ENCODE results near the gene ST6GALNAC4. TPM values are rescaled to one million over a fixed set of nuclear protein-coding genes. Genes with fewer than 3 reads are reported as not detected.

The ST6GALNAC4 gene
- total and polyA plus RNA-seq, 9 of the 15 experiments (the other 6 are each of a cell fraction or from before 2014, with no cell fraction given), result 2.6 to 43.1 (median 15.4) TPM

DNA sequence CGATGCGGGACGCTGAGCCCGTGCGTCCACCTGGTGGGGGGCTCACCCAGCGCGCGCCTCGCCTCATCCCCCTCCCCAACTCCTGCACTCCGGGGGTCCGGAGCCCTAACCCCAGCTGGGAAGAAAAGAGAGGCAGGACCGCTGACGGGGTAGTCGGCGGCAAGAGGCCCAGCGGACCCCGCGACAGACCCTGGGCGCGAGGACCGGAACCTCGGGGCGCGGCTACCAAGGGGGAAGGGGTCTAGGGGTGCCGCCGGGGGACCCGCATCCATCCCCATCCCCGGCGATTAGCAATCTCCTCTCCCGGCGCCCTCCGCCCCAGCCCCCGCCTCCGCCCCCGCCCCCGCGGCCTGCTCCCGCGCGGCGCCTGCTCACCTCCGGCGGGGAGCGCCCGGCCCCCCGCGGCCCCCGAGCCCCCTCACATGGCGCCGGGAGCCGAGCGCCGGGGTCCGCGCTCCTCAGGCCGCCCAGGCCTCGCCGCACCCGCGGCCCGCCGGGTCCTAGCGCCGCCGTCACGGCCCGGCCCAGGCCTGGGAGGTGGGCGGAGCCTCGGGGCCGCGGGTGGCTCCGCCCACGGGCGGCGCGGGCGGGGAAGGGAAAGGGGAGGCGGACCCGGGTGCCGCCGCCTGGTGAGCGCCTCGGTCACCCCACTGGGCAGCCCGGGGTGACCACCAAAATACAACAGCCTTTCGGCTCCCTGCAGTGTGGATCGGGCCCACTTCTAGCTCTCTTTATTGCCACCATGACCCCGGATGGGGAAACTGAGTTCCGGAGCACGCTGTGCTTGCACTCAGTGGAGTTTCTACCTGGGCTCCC lies 17.5 kb downstream of the ST6GALNAC4 start, which contains the start of gene ST6GALNAC6 (continued):
- TF ChIP-seq MTF1 (CRISPR knock-in tag; IDR thresholded peaks at IDR 0.05; ENCODE audit: borderline replicate concordance), result no peak
- no peak for TF ChIP-seq ZNF766 (CRISPR knock-in tag; conservative IDR thresholded peaks at IDR 0.05)
- no peak for TF ChIP-seq XRCC5 (IDR thresholded peaks at IDR 0.05; ENCODE audit: low read depth, low read length)
- TF ChIP-seq PRMT5 (CRISPR knock-in tag; IDR thresholded peaks at IDR 0.05), result no peak
- no peak for TF ChIP-seq SMARCC2 (IDR thresholded peaks at IDR 0.05; ENCODE audit: low read depth)
- TF ChIP-seq ILK (tag; IDR thresholded peaks at IDR 0.05; ENCODE audit: borderline replicate concordance, low read depth), result no peak
- no peak for TF ChIP-seq ZNF589 (CRISPR knock-in tag; IDR thresholded peaks at IDR 0.05; ENCODE audit: low read depth)
- TF ChIP-seq HDAC8 (tag; IDR thresholded peaks at IDR 0.05), result no peak
- no peak for TF ChIP-seq KLF13 (tag; IDR thresholded peaks at IDR 0.05; ENCODE audit: borderline replicate concordance, low read depth)
- TF ChIP-seq, protein P1, sequence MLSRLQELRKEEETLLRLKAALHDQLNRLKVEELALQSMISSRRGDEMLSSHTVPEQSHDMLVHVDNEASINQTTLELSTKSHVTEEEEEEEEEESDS (CRISPR knock-in tag; IDR thresholded peaks at IDR 0.05), result no peak
- no peak for TF ChIP-seq KDM2B (CRISPR knock-in tag; IDR thresholded peaks at IDR 0.05)
- no peak for TF ChIP-seq NCOA4 (IDR thresholded peaks at IDR 0.05; ENCODE audit: partially characterized antibody)
- no peak for TF ChIP-seq ZNF592 (IDR thresholded peaks at IDR 0.05)
- TF ChIP-seq PTTG1 (tag; IDR thresholded peaks at IDR 0.05; ENCODE audit: low read depth), result no peak
- no peak for TF ChIP-seq ZNF707 (CRISPR knock-in tag; conservative IDR thresholded peaks at IDR 0.05)
- peak; percentile 89 for TF ChIP-seq FIP1L1 (IDR thresholded peaks at IDR 0.05; ENCODE audit: low read depth, low read length, poor library complexity, severe bottlenecking)
- TF ChIP-seq CCNT2 (IDR thresholded peaks at IDR 0.05; ENCODE audit: borderline replicate concordance, extremely low read depth, insufficient read length, low read depth, low read length), result peak; percentile 82
- no peak for TF ChIP-seq STAG1 (CRISPR knock-in tag; IDR thresholded peaks at IDR 0.05; ENCODE audit: borderline replicate concordance)
- TF ChIP-seq ZNF175 (CRISPR knock-in tag; IDR thresholded peaks at IDR 0.05; ENCODE audit: low read depth), result no peak
- TF ChIP-seq, protein P2, sequence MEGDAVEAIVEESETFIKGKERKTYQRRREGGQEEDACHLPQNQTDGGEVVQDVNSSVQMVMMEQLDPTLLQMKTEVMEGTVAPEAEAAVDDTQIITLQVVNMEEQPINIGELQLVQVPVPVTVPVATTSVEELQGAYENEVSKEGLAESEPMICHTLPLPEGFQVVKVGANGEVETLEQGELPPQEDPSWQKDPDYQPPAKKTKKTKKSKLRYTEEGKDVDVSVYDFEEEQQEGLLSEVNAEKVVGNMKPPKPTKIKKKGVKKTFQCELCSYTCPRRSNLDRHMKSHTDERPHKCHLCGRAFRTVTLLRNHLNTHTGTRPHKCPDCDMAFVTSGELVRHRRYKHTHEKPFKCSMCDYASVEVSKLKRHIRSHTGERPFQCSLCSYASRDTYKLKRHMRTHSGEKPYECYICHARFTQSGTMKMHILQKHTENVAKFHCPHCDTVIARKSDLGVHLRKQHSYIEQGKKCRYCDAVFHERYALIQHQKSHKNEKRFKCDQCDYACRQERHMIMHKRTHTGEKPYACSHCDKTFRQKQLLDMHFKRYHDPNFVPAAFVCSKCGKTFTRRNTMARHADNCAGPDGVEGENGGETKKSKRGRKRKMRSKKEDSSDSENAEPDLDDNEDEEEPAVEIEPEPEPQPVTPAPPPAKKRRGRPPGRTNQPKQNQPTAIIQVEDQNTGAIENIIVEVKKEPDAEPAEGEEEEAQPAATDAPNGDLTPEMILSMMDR (IDR thresholded peaks at IDR 0.05 in 2 of 3, conservative IDR thresholded peaks at IDR 0.05 in 1 of 3; ENCODE audit: insufficient read depth in 2 of 3, low read depth in 1 of 3, low read length in 3 of 3), result no peak
- TF ChIP-seq ELF4 (CRISPR knock-in tag; IDR thresholded peaks at IDR 0.05), result no peak
- peak; percentile 66 for TF ChIP-seq CXXC5 (CRISPR knock-in tag; IDR thresholded peaks at IDR 0.05)
